NAMALWA (cell line): ENCODE results near the gene IFNW1.

ENCODE experiments used
- DNase-seq: peaks from one replicate; pipeline ENCODE4 v3.0.0-alpha.2; 2015; ENCODE audit warnings: low spot score

The IFNW1 gene

DNA sequence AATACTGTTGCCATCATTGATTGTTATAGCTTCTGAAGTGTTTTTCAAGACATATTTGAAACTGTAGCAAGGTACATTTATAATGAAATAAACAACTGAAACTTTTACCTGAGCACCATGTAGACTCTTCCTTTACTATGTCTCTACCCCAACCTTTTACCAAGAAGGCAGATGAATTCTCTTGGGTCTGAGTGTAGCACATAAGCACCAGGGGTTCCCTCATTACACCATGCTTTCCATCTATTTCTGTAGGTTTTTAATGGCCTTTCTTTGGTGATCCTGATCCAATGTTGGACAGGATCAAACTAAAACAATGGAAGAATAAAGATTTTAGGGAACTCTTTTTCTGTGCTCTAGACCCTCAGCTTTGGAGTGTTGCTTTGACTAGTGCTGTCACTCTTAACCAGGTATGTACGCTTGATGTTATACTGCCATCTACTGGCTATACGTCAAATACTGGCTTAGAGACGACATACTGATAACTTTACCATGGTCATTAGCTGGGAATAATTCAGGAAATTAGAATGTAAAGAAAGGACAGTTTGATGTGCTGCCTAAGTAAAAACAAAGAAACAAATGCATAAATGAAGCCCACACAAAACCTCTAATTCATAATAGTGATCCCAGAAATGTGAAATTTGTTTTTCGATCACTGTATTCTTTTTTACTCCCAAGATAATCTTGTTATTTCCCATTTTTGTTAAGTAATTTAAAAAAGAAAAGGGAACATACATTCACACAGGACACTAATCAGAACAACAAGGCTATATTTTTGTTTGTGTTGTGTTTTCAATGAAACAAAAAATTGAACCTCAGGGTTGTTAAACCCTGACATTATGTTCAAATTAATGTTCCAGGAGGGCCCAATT is 30.7 kb downstream of the IFNW1 start:
- DNase-seq, result peak; percentile 84

DNA sequence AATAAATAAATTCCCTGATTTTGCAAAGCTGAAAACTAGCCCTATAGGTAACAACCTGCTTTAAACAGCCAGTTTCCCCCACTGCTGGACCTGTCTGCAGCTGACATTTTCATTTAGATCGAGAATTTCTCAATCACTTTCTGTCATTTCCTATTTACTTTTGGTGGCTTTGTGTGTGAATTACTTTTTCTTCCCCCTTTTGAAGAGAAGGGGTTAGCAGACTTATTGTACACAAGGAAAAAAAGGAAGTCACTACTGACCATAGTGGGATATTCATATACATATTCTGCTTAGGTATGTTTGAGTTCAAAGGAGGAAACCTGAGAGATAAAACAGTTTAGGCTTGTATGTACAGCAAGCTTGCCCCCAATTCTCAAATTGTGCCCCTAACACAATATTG is 36.8 kb downstream of the IFNW1 start:
- DNase-seq, result no peak

DNA sequence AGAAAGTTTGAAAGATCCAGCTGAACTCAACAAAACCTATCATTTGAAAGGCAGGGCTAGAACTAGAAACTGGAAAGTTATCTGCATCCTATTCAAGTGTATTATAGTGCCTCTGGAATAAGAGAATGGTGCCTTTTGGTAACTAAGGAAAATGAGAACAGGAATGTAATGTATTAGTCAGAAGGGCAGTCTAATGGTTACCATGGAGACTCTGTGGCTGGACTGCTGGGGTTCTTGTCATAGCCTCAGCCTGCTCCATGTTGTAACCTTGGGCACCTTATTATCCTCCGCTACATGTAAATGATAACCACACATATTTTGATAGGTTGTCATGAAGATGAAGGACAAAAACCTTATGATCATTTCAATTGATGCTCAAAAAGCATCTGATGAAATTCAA is 39.3 kb downstream of the IFNW1 start:
- no peak for DNase-seq

DNA sequence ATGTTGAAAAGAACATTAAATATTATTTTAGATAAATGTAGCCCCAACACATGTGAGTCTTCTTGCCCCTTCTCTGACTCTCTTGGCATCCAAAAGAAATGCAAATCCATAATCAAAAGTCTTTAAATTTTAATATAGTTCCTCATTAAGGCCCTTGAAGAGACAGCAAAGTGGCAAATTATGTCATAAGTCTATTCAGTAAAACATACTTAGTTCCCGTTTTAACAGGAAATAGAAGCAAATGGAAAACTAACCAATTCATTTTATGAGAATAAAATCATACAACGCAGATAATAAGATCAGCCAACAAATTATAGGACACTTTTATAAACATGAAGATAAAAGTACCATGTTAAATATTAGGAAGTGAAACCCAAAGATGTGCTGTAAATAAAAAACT is 43.8 kb downstream of the IFNW1 start:
- DNase-seq, result peak; percentile 28

- no peak for DNase-seq
Observed at GRCh38 chr9:21096901-21097255, 44.8 kb downstream of the IFNW1 start.

- DNase-seq, result peak; percentile 59
Observed at GRCh38 chr9:21096172-21096900, 45.3 kb downstream of the IFNW1 start.

DNA sequence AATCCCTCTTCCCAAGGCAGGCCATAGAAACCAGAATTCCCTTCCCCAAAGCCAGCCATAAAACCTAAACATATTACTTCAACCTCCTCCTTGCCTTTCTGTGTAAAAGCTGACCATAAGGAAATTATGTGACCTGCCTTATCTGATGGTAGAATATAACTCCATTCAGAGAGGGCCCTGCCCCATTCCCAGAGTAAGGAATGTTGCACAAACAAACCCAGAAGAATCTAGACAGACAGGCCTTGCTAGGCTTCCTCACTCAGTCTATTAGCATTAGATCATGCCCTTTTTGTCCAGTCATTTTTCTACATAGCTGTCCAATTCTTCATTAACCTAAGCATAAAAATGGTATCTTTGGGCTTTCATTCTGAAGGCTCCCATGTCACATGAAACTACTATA is 46.1 kb downstream of the IFNW1 start:
- DNase-seq, result no peak
